Activated CD4-positive, alpha-beta memory T cell treated with anti-CD3 and anti-CD28 coated beads, Interleukin-2, amount 10 ng/mL, durations not matched to agents 7 days and 5 days (primary cell): Measurements from ENCODE around the gene IRF9. TPM values are rescaled to one million over a fixed set of nuclear protein-coding genes. Genes with fewer than 3 reads are reported as not detected.

Experiments used
- CTCF ChIA-PET: fragments of 350-600 bp; sonication (Branson Sonifier 250); formaldehyde crosslinking; loops from one replicate; lab custom pipeline; 2021; ENCODE audit warnings: antibody characterized with exemption, inconsistent platforms; lab: Charles Lee
- POLR2A ChIA-PET: fragments of 350-600 bp; sonication (Branson Sonifier 250); formaldehyde crosslinking; loops from one replicate; lab custom pipeline; 2021; ENCODE audit warnings: antibody characterized with exemption; lab: Charles Lee
- DNase-seq: peaks from one replicate; pipeline ENCODE4 v3.0.0-alpha.2; 2020
- H3K27ac Mint-ChIP-seq: one replicate; pipeline ENCODE4 v1.8.0; 2021; ENCODE audit warnings: mild to moderate bottlenecking, mixed read lengths
- H3K27me3 Mint-ChIP-seq: one replicate; pipeline ENCODE4 v1.8.0; 2021; ENCODE audit warnings: mixed read lengths
- H3K36me3 Mint-ChIP-seq: one replicate; pipeline ENCODE4 v1.8.0; 2021; ENCODE audit warnings: low read depth, mixed read lengths
- H3K4me1 Mint-ChIP-seq: one replicate; pipeline ENCODE4 v1.8.0; 2021; ENCODE audit warnings: mixed read lengths
- H3K4me3 Mint-ChIP-seq: one replicate; pipeline ENCODE4 v1.8.0; 2021; ENCODE audit warnings: mild to moderate bottlenecking, mixed read lengths
- H3K9me3 Mint-ChIP-seq: one replicate; pipeline ENCODE4 v1.8.0; 2021; ENCODE audit warnings: mixed read lengths
- total RNA-seq, 2 experiments: library from RNA; stranded (reverse); gene quantifications; one replicate each; pipeline ENCODE4 v1.2.3, GENCODE V29; 2021

The IRF9 gene
- total RNA-seq, 2 experiments from 2014 or later: 262 to 267 TPM

GRCh38 chr14:24143511-24143910 lies 17.6 kb upstream of the IRF9 start:
- Mint-ChIP-seq H3K4me1 (peaks cover 61% of the 10 kb centered on the region), H3K27me3 (no peaks in the 10 kb centered on the region)
- CTCF ChIA-PET: interaction anchor here (2.6 kb wide), 1 partner anchor 17 kb away, joined by 10 read pairs; the partner anchor contains the start of gene IRF9

GRCh38 chr14:24144451-24144850 lies 16.6 kb upstream of the IRF9 start:
- ChIA-PET POLR2A (interaction anchor here (1.1 to 21.4 kb wide), 5 partner anchors 7 to 70 kb away, joined by 4 to 652 read pairs (median 99); partner anchors contain the start of genes CHMP4A, DCAF11, IRF9 and MDP1), CTCF (interaction anchor here (2.6 kb wide), 1 partner anchor 16 kb away, joined by 10 read pairs; the partner anchor contains the start of gene IRF9)
- Mint-ChIP-seq H3K27me3 (no peaks in the 10 kb centered on the region), H3K9me3 (no peaks in the 10 kb centered on the region), H3K36me3 (peaks cover 82% of the 10 kb centered on the region), H3K4me1 (peaks cover 61% of the 10 kb centered on the region), H3K4me3 (peak overlapping the region; percentile 49), H3K27ac (peak overlapping the region; percentile 41)
- DNase-seq: no peak

More at GRCh38 chr14:24143511-24143910, 17.6 kb upstream of the IRF9 start:
- Mint-ChIP-seq H3K36me3 (peaks cover 82% of the 10 kb centered on the region), H3K9me3 (no peaks in the 10 kb centered on the region), H3K4me3 (no peak overlapping the region), H3K27ac (peak overlapping the region; percentile 74)
- no peak for DNase-seq
- POLR2A ChIA-PET: interaction anchor here (1.1 to 21.4 kb wide), 3 partner anchors 19 to 49 kb away, joined by 4 to 652 read pairs (median 448); partner anchors contain the start of genes DCAF11, IRF9, NRL and PCK2

- Mint-ChIP-seq H3K27ac (peak overlapping the region; percentile 99), H3K9me3 (no peaks in the 10 kb centered on the region), H3K36me3 (peaks cover 81% of the 10 kb centered on the region), H3K27me3 (no peaks in the 10 kb centered on the region), H3K4me1 (peaks cover 62% of the 10 kb centered on the region), H3K4me3 (peak overlapping the region; percentile 96)
- no peak for DNase-seq
- ChIA-PET CTCF (interaction anchor here (1.5 to 4.6 kb wide), 5 partner anchors 9 to 152 kb away, joined by 5 to 76 read pairs (median 12); partner anchors contain the start of genes DCAF11, IRF9, NRL and PCK2), POLR2A (interaction anchor here (0.9 to 21.4 kb wide), 16 partner anchors 8 to 285 kb away, joined by 3 to 652 read pairs (median 23); partner anchors contain the start of genes CBLN3, CHMP4A, DCAF11 and IPO4)
Measured at GRCh38 chr14:24145219-24145618, 15.8 kb upstream of the IRF9 start.

GRCh38 chr14:24145690-24146452 lies 15.2 kb upstream of the IRF9 start:
- ChIA-PET POLR2A (interaction anchor here (0.9 to 21.4 kb wide), 21 partner anchors 9 to 284 kb away, joined by 3 to 652 read pairs (median 8); partner anchors contain the start of genes CARMIL3, CBLN3, CHMP4A and DCAF11), CTCF (interaction anchor here (1.0 to 4.6 kb wide), 11 partner anchors 10 to 162 kb away, joined by 3 to 76 read pairs (median 8); partner anchors contain the start of genes CIDEB, DCAF11, IRF9 and NRL)
- H3K27ac Mint-ChIP-seq: peak overlapping the region; percentile 99
- no peaks in the 10 kb centered on the region for H3K9me3 Mint-ChIP-seq
- H3K4me1 Mint-ChIP-seq: peaks cover 60% of the 10 kb centered on the region
- no peak for DNase-seq
- no peaks in the 10 kb centered on the region for H3K27me3 Mint-ChIP-seq
- peaks cover 82% of the 10 kb centered on the region for H3K36me3 Mint-ChIP-seq
- peak overlapping the region; percentile 96 for H3K4me3 Mint-ChIP-seq

GRCh38 chr14:24146453-24146977 lies 14.6 kb upstream of the IRF9 start, which contains the start of gene PSME2:
PSME2 (minus strand) TSS chr14:24146610; CDS start chr14:24146581, 29 bp downstream.
- ChIA-PET CTCF (interaction anchor here (1.0 to 4.6 kb wide), 14 partner anchors 9 to 285 kb away, joined by 3 to 76 read pairs (median 6); partner anchors contain the start of genes CIDEB, DCAF11, IRF9 and NRL), POLR2A (interaction anchor here (0.9 to 21.4 kb wide), 25 partner anchors 9 to 284 kb away, joined by 3 to 652 read pairs (median 7); partner anchors contain the start of genes CARMIL3, CBLN3, CHMP4A and DCAF11)
- H3K27me3 Mint-ChIP-seq: no peaks in the 10 kb centered on the region
- H3K9me3 Mint-ChIP-seq: no peaks in the 10 kb centered on the region
- DNase-seq: peak; percentile 91
- H3K36me3 Mint-ChIP-seq: peaks cover 81% of the 10 kb centered on the region
- peak within 1 kb of the TSS; percentile 99 for H3K27ac Mint-ChIP-seq
- peak within 1 kb of the TSS; percentile 96 for H3K4me3 Mint-ChIP-seq
- peaks cover 63% of the 10 kb centered on the region for H3K4me1 Mint-ChIP-seq

GRCh38 chr14:24146978-24147760 lies 13.9 kb upstream of the IRF9 start, which contains the start of gene RNF31:
RNF31 (plus strand) TSS chr14:24147498; CDS start chr14:24147699, 201 bp downstream.
- CTCF ChIA-PET: interaction anchor here (1.0 to 4.6 kb wide), 15 partner anchors 9 to 285 kb away, joined by 3 to 76 read pairs (median 5); partner anchors contain the start of genes CIDEB, DCAF11, IRF9 and NRL
- POLR2A ChIA-PET: interaction anchor here (1.0 to 21.4 kb wide), 22 partner anchors 10 to 283 kb away, joined by 3 to 652 read pairs (median 8); partner anchors contain the start of genes CBLN3, CHMP4A, DCAF11 and IPO4
- Mint-ChIP-seq H3K27ac (peak within 1 kb of the TSS; percentile 99), H3K27me3 (no peaks in the 10 kb centered on the region), H3K36me3 (peaks cover 80% of the 10 kb centered on the region), H3K4me3 (peak within 1 kb of the TSS; percentile 96), H3K4me1 (peaks cover 58% of the 10 kb centered on the region), H3K9me3 (no peaks in the 10 kb centered on the region)
- DNase-seq: peak; percentile 99

GRCh38 chr14:24147761-24148428 lies 13.2 kb upstream of the IRF9 start:
- no peaks in the 10 kb centered on the region for H3K9me3 Mint-ChIP-seq
- CTCF ChIA-PET: interaction anchor here (0.6 to 4.6 kb wide), 10 partner anchors 8 to 160 kb away, joined by 3 to 76 read pairs (median 7); partner anchors contain the start of genes CIDEB, IRF9, PSME1 and TINF2
- no peak for DNase-seq

GRCh38 chr14:24149302-24149969 lies 11.6 kb upstream of the IRF9 start:
- H3K4me3 Mint-ChIP-seq: peak overlapping the region; percentile 96
- H3K4me1 Mint-ChIP-seq: peaks cover 40% of the 10 kb centered on the region
- peaks cover 74% of the 10 kb centered on the region for H3K36me3 Mint-ChIP-seq
- H3K27me3 Mint-ChIP-seq: no peaks in the 10 kb centered on the region
- CTCF ChIA-PET: interaction anchor here (0.8 to 4.6 kb wide), 3 partner anchors 8 to 14 kb away, joined by 3 to 21 read pairs (median 20); partner anchors contain the start of genes EMC9, IRF9 and PSME1
- no peaks in the 10 kb centered on the region for H3K9me3 Mint-ChIP-seq
- no peak for DNase-seq
- POLR2A ChIA-PET: interaction anchor here (0.7 to 21.4 kb wide), 10 partner anchors 8 to 161 kb away, joined by 3 to 652 read pairs (median 16); partner anchors contain the start of genes DCAF11, EMC9, IRF9 and NRL
- H3K27ac Mint-ChIP-seq: peak overlapping the region; percentile 44

More at GRCh38 chr14:24147761-24148428, 13.2 kb upstream of the IRF9 start:
- POLR2A ChIA-PET: interaction anchor here (0.8 to 21.4 kb wide), 19 partner anchors 11 to 99 kb away, joined by 3 to 652 read pairs (median 8); partner anchors contain the start of genes CHMP4A, DCAF11, IPO4 and IRF9
- H3K27ac Mint-ChIP-seq: peak overlapping the region; percentile 84
- peaks cover 80% of the 10 kb centered on the region for H3K36me3 Mint-ChIP-seq
- no peaks in the 10 kb centered on the region for H3K27me3 Mint-ChIP-seq
- H3K4me1 Mint-ChIP-seq: peaks cover 55% of the 10 kb centered on the region
- H3K4me3 Mint-ChIP-seq: peak overlapping the region; percentile 96

GRCh38 chr14:24150061-24150460 lies 11.0 kb upstream of the IRF9 start:
- DNase-seq: no peak
- H3K9me3 Mint-ChIP-seq: no peaks in the 10 kb centered on the region
- no peaks in the 10 kb centered on the region for H3K27me3 Mint-ChIP-seq
- no peak overlapping the region for H3K4me3 Mint-ChIP-seq
- ChIA-PET CTCF (interaction anchor here (0.8 to 3.6 kb wide), 2 partner anchors 9 to 10 kb away, joined by 3 to 21 read pairs; partner anchors contain the start of genes EMC9 and IRF9), POLR2A (interaction anchor here (0.7 to 19.0 kb wide), 6 partner anchors 9 to 160 kb away, joined by 3 to 652 read pairs (median 6); partner anchors contain the start of genes EMC9, IRF9, PSME1 and TM9SF1)
- peaks cover 36% of the 10 kb centered on the region for H3K4me1 Mint-ChIP-seq
- H3K27ac Mint-ChIP-seq: no peak overlapping the region
- H3K36me3 Mint-ChIP-seq: peaks cover 74% of the 10 kb centered on the region

- H3K27ac Mint-ChIP-seq: no peak overlapping the region
- ChIA-PET POLR2A (interaction anchor here (0.7 to 19.0 kb wide), 7 partner anchors 9 to 45 kb away, joined by 3 to 652 read pairs (median 6); partner anchors contain the start of genes EMC9, IRF9, NRL and PSME1), CTCF (interaction anchor here (0.8 to 3.6 kb wide), 3 partner anchors 9 to 147 kb away, joined by 3 to 21 read pairs (median 3); partner anchors contain the start of genes EMC9 and IRF9)
- H3K4me3 Mint-ChIP-seq: no peak overlapping the region
- no peaks in the 10 kb centered on the region for H3K27me3 Mint-ChIP-seq
- H3K4me1 Mint-ChIP-seq: peaks cover 31% of the 10 kb centered on the region
- DNase-seq: no peak
- H3K36me3 Mint-ChIP-seq: peaks cover 74% of the 10 kb centered on the region
- no peaks in the 10 kb centered on the region for H3K9me3 Mint-ChIP-seq
Measured at GRCh38 chr14:24150567-24150966, 10.5 kb upstream of the IRF9 start.
